ENCODE measurements around the gene EPB41L4A.
"Not testable (repeated sequence)": the region's sequence is repeated elsewhere in the genome, so short reads cannot be mapped to it uniquely, and the experiment has no call there.

EPB41L4A gene

DNA sequence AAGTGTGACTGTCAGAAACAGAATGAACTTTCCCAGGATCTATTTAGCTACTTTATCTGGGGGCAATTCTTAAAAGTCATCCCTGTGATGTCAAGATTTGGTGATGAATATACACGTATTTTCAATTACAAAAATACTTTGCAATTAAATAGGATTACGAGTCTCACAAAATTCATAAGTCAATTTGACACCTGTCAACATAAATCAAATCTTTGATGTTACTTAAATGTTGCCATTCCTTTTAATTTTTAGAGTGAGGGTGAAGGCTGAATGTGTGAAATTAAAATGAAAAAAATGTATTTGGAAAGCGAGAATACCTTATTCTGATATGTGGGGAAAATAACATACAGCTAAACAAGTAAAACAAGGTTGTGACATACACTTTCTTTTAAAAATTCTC is 202.9 kb downstream of the EPB41L4A start:
- Mint-ChIP-seq H3K36me3 (ENCODE audit: insufficient read depth) (no peaks in the 10 kb centered on the region), H3K4me3 (no peak overlapping the region), H3K27ac (no peak overlapping the region), H3K9me3 (no peaks in the 10 kb centered on the region), H3K27me3 (peaks cover 0 to 5% of the 10 kb centered on the region in 2 donors), H3K4me1 (ENCODE audit: low read depth in 2 of 2) (no peaks in the 10 kb centered on the region)
- DNase-seq (no peak), ATAC-seq (replicated peaks) (no peak)

DNA sequence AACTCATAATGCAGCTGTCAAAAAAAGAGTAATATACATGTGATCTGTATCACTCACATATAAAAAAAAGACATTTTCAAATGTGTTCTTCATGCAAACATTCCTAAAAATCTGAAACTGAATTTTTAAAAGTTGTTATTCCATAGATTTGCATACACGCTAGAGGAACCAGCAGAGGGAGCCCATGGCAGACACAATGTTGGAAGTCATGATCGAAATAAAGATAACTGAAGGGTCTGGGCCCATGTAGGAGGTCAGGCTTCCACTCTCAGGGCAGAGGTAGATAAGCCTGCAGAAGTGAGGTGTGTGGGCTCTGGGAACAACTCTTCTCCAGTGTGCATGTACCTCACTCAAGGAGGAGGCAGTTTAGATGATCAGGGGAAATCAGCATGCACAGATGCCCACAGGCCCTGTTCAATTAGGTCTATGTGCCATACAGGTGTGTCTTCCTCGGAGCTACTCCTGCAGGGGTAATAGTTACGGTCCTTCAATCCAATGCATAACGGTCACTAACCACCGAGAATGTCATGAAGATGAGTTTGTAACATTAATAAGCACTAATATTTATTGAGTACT is 208.6 kb downstream of the EPB41L4A start:
- no peak overlapping the region for H3K27ac Mint-ChIP-seq
- H3K36me3 Mint-ChIP-seq (ENCODE audit: insufficient read depth): no peaks in the 10 kb centered on the region
- no peaks in the 10 kb centered on the region for H3K4me1 Mint-ChIP-seq (ENCODE audit: low read depth in 2 of 2)
- no peaks in the 10 kb centered on the region for H3K9me3 Mint-ChIP-seq
- H3K4me3 Mint-ChIP-seq: no peak overlapping the region
- peaks cover 25 to 30% of the 10 kb centered on the region in 2 donors for H3K27me3 Mint-ChIP-seq
- no peak for ATAC-seq (replicated peaks)
- DNase-seq: no peak

DNA sequence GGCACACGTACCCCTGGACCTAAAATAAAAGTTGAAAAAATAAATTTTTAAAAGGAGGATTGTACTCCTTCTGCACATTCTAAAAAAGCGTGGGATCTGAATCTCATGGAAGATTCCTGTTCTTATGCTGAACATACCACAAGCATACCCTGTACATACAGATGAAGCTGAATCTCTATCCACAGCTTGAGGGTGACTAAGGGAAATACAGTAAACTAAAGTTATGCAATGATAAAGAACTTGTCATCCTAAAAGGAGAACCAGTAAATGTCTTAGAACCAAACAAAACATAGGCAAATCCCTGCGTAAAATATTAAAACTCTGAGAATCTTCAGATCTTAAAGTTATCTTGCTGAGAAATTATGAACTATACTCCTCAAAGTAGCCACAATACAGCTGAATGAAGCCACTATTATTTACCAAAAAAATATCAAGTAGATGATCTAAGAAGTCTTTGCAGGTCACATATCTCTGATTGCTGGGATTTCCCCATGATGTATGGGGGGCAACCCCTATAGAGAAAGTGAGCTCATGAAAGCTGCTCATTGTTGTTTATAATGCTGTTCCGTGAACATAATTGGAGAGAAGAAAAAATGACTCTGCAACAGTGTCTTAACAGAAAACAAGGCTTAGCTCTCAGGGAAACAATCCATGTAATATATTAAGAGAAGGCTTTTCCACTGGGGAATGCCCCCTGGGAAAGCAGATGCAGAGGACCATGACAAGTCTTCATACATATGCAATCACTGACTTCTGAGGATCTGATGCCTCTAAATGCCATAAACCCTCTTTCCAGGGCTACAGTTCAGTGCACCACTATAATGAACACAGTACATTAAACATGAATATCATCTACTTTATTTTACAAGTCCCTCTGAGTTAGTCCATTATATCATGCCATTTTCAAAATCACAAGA is 210.1 kb downstream of the EPB41L4A start:
- no peaks in the 10 kb centered on the region for H3K9me3 Mint-ChIP-seq
- ATAC-seq (replicated peaks) (no peak), DNase-seq (no peak)
- H3K4me1 Mint-ChIP-seq (ENCODE audit: low read depth in 2 of 2): no peaks in the 10 kb centered on the region
- no peaks in the 10 kb centered on the region for H3K36me3 Mint-ChIP-seq (ENCODE audit: insufficient read depth)
- H3K27me3 Mint-ChIP-seq: peaks cover 33 to 38% of the 10 kb centered on the region in 2 donors
- H3K27ac Mint-ChIP-seq: no peak overlapping the region
- no peak overlapping the region for H3K4me3 Mint-ChIP-seq

DNA sequence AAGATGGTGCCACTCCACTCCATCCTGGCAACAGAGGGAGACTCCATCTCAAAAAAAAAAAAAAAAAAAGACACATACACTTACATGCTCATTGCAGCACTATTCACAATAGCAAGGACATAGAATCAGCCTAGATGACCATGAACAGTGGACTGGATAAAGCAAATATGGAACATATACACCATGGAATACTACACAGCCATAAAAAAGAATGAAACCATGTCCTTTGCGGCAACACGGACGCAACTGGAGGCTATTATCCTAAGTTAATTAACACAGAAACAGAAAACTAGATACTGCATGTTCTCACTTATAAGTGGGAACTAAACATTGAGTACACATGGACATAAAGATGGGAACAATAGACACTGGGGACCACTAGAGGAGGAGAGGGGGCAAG is 210.9 kb downstream of the EPB41L4A start:
- H3K27me3 Mint-ChIP-seq: peaks cover 35 to 38% of the 10 kb centered on the region in 2 donors
- not testable (repeated sequence) for H3K9me3 Mint-ChIP-seq; H3K4me3 Mint-ChIP-seq; H3K36me3 Mint-ChIP-seq (ENCODE audit: insufficient read depth); H3K4me1 Mint-ChIP-seq (ENCODE audit: low read depth in 2 of 2); H3K27ac Mint-ChIP-seq; DNase-seq; ATAC-seq (replicated peaks)

DNA sequence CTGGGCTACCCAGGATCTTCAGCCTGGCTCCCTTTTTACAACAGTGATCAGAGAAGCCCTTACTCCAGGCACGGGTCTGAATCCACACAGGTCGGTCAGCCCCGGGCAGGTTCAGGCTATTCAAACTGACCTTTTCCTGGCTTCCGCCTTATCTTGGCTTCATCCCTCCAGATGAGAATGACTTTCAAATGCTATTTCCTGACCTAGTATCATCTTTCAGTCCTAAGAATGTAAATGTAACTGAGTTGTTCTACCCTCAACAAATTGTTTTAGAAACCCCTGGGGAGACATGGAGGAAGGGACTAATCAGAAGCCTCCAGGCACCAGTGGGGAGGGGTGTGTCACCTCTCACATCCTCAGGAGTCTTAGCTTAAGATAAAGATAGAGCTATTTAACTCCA is 213.2 kb downstream of the EPB41L4A start:
- DNase-seq (no peak), ATAC-seq (replicated peaks) (no peak)
- no peaks in the 10 kb centered on the region for H3K9me3 Mint-ChIP-seq
- no peaks in the 10 kb centered on the region for H3K36me3 Mint-ChIP-seq (ENCODE audit: insufficient read depth)
- peaks cover 45 to 50% of the 10 kb centered on the region in 2 donors for H3K27me3 Mint-ChIP-seq
- H3K27ac Mint-ChIP-seq: no peak overlapping the region
- no peak overlapping the region for H3K4me3 Mint-ChIP-seq
- H3K4me1 Mint-ChIP-seq (ENCODE audit: low read depth in 2 of 2): no peaks in the 10 kb centered on the region

DNA sequence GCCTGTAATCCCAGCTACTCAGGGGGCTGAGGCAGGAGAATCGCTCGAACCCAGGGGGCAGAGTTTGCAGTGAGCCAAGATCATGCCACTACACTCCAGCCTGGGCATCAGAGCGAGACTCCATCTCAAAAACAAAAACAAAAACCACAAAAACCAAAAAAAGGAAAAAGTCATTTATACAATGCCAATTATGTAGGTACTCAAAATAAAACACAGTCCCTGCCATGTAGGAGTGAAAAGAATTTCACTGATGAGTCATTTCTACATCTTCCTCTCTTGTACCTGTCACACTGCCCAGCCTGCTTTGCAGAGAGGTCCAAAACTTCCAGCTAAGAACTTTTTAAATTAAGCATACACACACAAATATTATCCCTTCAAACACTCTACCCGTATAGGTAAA is 215.8 kb downstream of the EPB41L4A start:
- no peaks in the 10 kb centered on the region for H3K36me3 Mint-ChIP-seq (ENCODE audit: insufficient read depth)
- ATAC-seq (replicated peaks) (no peak), DNase-seq (no peak)
- H3K27ac Mint-ChIP-seq: no peak overlapping the region
- H3K27me3 Mint-ChIP-seq: peaks cover 52 to 61% of the 10 kb centered on the region in 2 donors
- H3K4me1 Mint-ChIP-seq (ENCODE audit: low read depth in 2 of 2): no peaks in the 10 kb centered on the region
- no peaks in the 10 kb centered on the region for H3K9me3 Mint-ChIP-seq
- H3K4me3 Mint-ChIP-seq: no peak overlapping the region

DNA sequence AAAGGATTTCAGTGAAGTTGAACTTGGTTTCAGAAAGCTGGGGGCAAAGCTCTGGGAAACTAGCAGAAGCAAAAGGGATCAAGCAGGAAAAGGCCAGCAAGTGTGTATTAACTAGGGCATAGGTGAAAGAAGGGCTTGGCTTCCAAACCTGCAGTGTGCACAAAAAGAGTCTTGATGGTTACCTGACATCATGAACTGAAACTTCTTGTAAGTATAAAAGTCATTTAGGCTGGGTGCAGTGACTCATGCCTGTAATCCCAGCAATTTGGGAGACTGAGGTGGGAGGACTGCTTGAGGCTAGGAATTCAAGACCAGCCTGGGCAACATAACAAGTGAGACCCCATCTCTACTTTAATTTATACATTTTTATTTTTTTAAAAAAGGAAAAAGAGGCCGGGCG is 216.4 kb downstream of the EPB41L4A start:
- no peak overlapping the region for H3K27ac Mint-ChIP-seq
- DNase-seq (no peak), ATAC-seq (replicated peaks) (no peak)
- H3K4me3 Mint-ChIP-seq: no peak overlapping the region
- H3K4me1 Mint-ChIP-seq (ENCODE audit: low read depth in 2 of 2): no peaks in the 10 kb centered on the region
- H3K27me3 Mint-ChIP-seq: peaks cover 47 to 57% of the 10 kb centered on the region in 2 donors
- H3K9me3 Mint-ChIP-seq: no peaks in the 10 kb centered on the region
- H3K36me3 Mint-ChIP-seq (ENCODE audit: insufficient read depth): no peaks in the 10 kb centered on the region

DNA sequence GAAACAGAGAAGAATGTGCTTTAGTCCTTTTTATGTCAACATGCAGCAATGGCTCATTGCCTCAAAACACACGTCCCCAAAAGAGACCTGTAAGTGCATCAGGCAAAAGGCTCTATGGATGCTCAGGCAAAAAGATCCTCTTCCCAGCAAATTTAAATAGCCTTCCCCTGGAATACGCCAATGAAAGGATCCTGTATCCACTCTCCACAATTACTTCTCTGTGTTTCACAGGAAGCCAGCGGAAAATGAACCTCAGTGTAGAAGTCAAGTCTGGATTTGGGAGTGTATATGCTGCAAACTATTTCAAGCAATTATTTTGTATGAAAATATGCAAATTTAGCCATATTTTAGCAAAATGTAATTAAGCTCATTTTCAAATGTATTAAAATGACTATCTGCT is 217.9 kb downstream of the EPB41L4A start:
- Mint-ChIP-seq H3K27ac (no peak overlapping the region), H3K27me3 (peaks cover 37 to 42% of the 10 kb centered on the region in 2 donors), H3K9me3 (no peaks in the 10 kb centered on the region), H3K36me3 (ENCODE audit: insufficient read depth) (no peaks in the 10 kb centered on the region), H3K4me1 (ENCODE audit: low read depth in 2 of 2) (no peaks in the 10 kb centered on the region), H3K4me3 (no peak overlapping the region)
- no peak for ATAC-seq (replicated peaks)
- no peak for DNase-seq

DNA sequence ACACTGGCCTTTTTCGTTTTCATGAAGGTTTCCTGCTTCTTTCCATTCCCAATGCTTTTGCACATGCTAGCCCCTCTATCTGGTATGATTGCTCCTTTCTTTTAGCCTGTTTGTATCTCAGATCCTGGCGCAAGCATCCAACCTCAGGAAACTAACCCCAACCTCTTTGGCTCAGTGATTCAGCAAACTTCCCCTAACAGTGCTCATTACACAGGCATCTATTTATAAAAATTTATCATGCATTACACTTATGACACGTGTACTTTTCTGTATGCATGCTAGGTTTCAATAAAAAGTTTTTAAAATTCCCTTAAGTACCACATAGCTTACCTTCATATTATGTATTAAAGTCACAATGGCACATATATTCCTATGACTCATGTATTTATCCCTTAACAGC is 218.9 kb downstream of the EPB41L4A start:
- peaks cover 31 to 34% of the 10 kb centered on the region in 2 donors for H3K27me3 Mint-ChIP-seq
- no peak for DNase-seq
- H3K36me3 Mint-ChIP-seq (ENCODE audit: insufficient read depth): no peaks in the 10 kb centered on the region
- no peaks in the 10 kb centered on the region for H3K9me3 Mint-ChIP-seq
- H3K4me1 Mint-ChIP-seq (ENCODE audit: low read depth in 2 of 2): no peaks in the 10 kb centered on the region
- ATAC-seq (replicated peaks): no peak
- H3K27ac Mint-ChIP-seq: no peak overlapping the region
- no peak overlapping the region for H3K4me3 Mint-ChIP-seq

DNA sequence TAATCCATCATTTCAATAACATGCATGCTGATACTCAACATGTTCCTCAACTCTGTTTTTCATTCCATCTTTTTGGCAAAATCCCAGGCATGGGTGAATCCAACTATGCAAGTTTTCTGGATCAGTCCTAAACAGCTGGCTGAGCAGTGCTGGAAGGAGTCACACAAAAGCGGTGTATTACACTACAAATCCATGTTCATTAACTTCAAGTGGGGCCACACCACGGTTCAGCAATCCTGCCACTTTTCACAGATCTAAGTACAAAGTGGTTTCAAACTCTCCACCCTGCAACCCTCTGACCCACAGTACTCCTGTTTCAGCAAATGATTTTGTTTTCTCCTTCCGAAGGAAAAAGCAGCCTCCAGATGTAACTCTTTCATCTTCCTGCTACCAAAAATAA is 222.5 kb downstream of the EPB41L4A start:
- Mint-ChIP-seq H3K9me3 (no peaks in the 10 kb centered on the region), H3K4me3 (no peak overlapping the region), H3K36me3 (ENCODE audit: insufficient read depth) (no peaks in the 10 kb centered on the region), H3K4me1 (ENCODE audit: low read depth in 2 of 2) (no peaks in the 10 kb centered on the region), H3K27ac (no peak overlapping the region), H3K27me3 (peaks cover 12 to 16% of the 10 kb centered on the region in 2 donors)
- ATAC-seq (replicated peaks) (no peak), DNase-seq (no peak)

DNA sequence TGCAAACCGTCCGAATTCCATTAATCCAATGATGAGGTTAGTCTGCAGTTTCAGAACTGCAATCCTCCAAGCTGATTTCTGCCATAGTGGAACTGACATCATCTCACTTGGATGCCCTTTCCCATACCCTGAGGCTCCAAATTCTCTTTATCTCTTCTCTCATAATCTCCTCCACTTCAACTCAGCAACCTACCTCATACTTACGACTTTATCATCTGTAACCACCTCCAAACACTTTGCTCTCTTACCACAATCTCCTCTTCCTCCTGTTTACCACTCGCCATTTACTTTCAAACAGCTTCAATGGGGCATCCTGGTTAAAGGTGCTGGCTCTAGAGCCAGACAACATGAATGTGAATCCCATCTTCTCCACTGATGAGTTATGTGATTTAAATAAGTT is 223.2 kb downstream of the EPB41L4A start:
- no peaks in the 10 kb centered on the region for H3K36me3 Mint-ChIP-seq (ENCODE audit: insufficient read depth)
- no peak overlapping the region for H3K4me3 Mint-ChIP-seq
- H3K27me3 Mint-ChIP-seq: peaks cover 12 to 18% of the 10 kb centered on the region in 2 donors
- ATAC-seq (replicated peaks) (no peak), DNase-seq (no peak)
- H3K9me3 Mint-ChIP-seq: no peaks in the 10 kb centered on the region
- H3K27ac Mint-ChIP-seq: no peak overlapping the region
- no peaks in the 10 kb centered on the region for H3K4me1 Mint-ChIP-seq (ENCODE audit: low read depth in 2 of 2)

DNA sequence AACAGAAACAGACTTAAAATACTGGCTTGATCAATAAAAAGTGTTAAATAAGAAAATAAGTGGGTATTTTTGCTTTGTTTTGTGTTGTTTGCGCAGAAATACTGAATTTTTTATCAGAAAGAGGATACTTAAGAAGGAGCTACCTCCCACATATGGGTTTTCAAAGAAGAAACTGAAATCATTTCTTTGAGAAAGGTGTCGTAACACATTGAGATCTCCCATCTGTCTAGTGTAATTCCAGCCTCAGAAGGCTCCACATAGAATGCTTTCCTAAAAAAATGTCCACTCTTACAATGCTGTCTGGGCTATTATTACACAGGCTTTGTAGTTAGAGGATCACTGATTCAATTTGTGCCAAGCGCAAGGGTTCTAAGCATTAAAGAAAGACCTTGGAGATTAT is 226.2 kb downstream of the EPB41L4A start:
- peaks cover 22 to 29% of the 10 kb centered on the region in 2 donors for H3K27me3 Mint-ChIP-seq
- H3K4me3 Mint-ChIP-seq: no peak overlapping the region
- no peak for DNase-seq
- no peak for ATAC-seq (replicated peaks)
- no peaks in the 10 kb centered on the region for H3K36me3 Mint-ChIP-seq (ENCODE audit: insufficient read depth)
- no peaks in the 10 kb centered on the region for H3K9me3 Mint-ChIP-seq
- H3K4me1 Mint-ChIP-seq (ENCODE audit: low read depth in 2 of 2): no peaks in the 10 kb centered on the region
- H3K27ac Mint-ChIP-seq: no peak overlapping the region

DNA sequence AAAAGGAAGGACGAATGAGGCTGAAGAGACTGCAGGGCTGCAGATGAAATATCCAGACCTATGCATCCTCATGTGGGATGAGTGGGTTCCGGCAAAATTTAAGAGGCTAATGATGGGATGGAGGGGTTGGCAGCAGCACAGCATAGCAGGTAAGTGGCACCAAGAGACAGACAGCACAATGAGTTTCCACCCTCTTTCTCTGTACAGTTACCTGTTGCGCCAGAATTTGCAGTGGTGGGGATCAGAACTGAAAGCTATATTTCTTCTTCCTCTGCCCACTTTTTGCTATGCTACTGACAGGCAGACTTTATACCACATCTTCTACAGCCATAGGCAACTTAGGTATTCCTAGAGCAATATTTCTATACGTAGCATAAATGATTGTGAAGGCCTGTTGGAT is 227.0 kb downstream of the EPB41L4A start:
- DNase-seq: no peak
- Mint-ChIP-seq H3K36me3 (ENCODE audit: insufficient read depth) (no peaks in the 10 kb centered on the region), H3K4me3 (no peak overlapping the region), H3K27ac (no peak overlapping the region), H3K9me3 (no peaks in the 10 kb centered on the region), H3K4me1 (ENCODE audit: low read depth in 2 of 2) (no peaks in the 10 kb centered on the region), H3K27me3 (peaks cover 24 to 37% of the 10 kb centered on the region in 2 donors)
- ATAC-seq (replicated peaks): no peak

DNA sequence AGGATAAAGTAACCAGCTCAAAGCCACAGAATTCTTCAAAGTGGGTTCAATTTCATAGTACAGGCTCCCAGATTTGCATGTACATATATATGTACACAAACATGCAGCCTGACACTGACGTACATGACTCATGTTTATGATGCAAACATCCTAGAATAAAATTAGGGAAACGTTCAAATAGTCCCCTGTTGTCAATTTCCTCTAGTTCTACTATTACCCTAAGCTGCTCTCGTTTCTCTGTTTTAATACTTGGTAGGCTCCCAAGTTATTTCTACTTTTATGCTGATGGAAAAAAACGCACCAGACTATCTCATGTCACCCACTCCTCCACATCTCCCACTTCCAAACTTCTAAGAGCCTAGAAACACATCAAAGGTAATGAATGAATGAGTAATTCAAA is 229.7 kb downstream of the EPB41L4A start:
- ATAC-seq (replicated peaks): no peak

More for the DNA sequence above, 229.7 kb downstream of the EPB41L4A start:
- no peaks in the 10 kb centered on the region for H3K9me3 Mint-ChIP-seq
- no peaks in the 10 kb centered on the region for H3K36me3 Mint-ChIP-seq (ENCODE audit: insufficient read depth)
- no peak overlapping the region for H3K4me3 Mint-ChIP-seq
- peaks cover 24 to 37% of the 10 kb centered on the region in 2 donors for H3K27me3 Mint-ChIP-seq
- no peak overlapping the region for H3K27ac Mint-ChIP-seq
- no peaks in the 10 kb centered on the region for H3K4me1 Mint-ChIP-seq (ENCODE audit: low read depth in 2 of 2)
- DNase-seq: no peak
